Sigmoid colon (tissue), 4 donors: Measurements from ENCODE around the gene MAST4.

Experiments used
- POLR2A ChIP-seq, 2 donors: fragments of 450-650 bp; IDR thresholded peaks; one replicate each; pipeline ENCODE4 v1.6.1; 2016; ENCODE audit warnings: antibody characterized with exemption in 2 of 2, mild to moderate bottlenecking in 2 of 2, moderate library complexity in 2 of 2
- POLR2AphosphoS5 ChIP-seq, 4 donors: sonication (generic); formaldehyde crosslinking; IDR thresholded peaks; one replicate each; pipeline ENCODE4 v1.6.1; 2017; ENCODE audit warnings: antibody characterized with exemption in 4 of 4

GRCh38 chr5:67094476-67095300 lies 498.5 kb downstream of the MAST4 start:
- no peak for TF ChIP-seq POLR2A (IDR thresholded peaks at IDR 0.05)
- TF ChIP-seq POLR2AphosphoS5 (IDR thresholded peaks at IDR 0.05): no peak
